Sigmoid colon (tissue), 7 donors: ENCODE data around the gene CD58. TPM values are rescaled to one million over a fixed set of nuclear protein-coding genes. Genes with fewer than 3 reads are reported as not detected.

ENCODE experiments used
- DNase-seq: peaks from one replicate; pipeline ENCODE4 v3.0.0-alpha.2; 2019
- H3K27ac ChIP-seq, 4 donors: fragments of 200-600 bp; sonication (generic); one replicate each; pipeline ENCODE4 v1.5.1; 2016 to 2019; ENCODE audit warnings: mild to moderate bottlenecking in 1 of 4
- H3K27me3 ChIP-seq, 3 donors: fragments of 200-600 bp; sonication (generic); one replicate each; pipeline ENCODE4 v1.5.1; 2019; ENCODE audit warnings: mild to moderate bottlenecking in 1 of 3
- H3K36me3 ChIP-seq, 4 donors: fragments of 200-600 bp; sonication (generic); one replicate each; pipeline ENCODE4 v1.5.1; 2016 to 2019
- H3K4me1 ChIP-seq, 4 donors: fragments of 200-600 bp; sonication (generic); one replicate each; pipeline ENCODE4 v1.5.1; 2017 to 2019
- H3K4me3 ChIP-seq, 4 donors: fragments of 200-600 bp; sonication (generic); one replicate each; pipeline ENCODE4 v1.5.1; 2017 to 2019; ENCODE audit warnings: mild to moderate bottlenecking in 2 of 4, moderate library complexity in 1 of 4
- H3K9me3 ChIP-seq, 4 donors: fragments of 200-600 bp in 3 of 4; sonication (generic) in 3 of 4; one replicate each; pipeline versions ENCODE4 v1.5.1 to v1.6.1; 2013 to 2019
- EP300 ChIP-seq, 4 donors: sonication (generic); formaldehyde crosslinking; IDR thresholded peaks; one replicate each; pipeline ENCODE4 v1.6.1; 2017; ENCODE audit warnings: antibody characterized with exemption in 4 of 4
- POLR2A ChIP-seq, 2 donors: fragments of 450-650 bp; IDR thresholded peaks; one replicate each; pipeline ENCODE4 v1.6.1; 2016; ENCODE audit warnings: antibody characterized with exemption in 2 of 2, mild to moderate bottlenecking in 2 of 2, moderate library complexity in 2 of 2
- POLR2AphosphoS5 ChIP-seq, 4 donors: sonication (generic); formaldehyde crosslinking; IDR thresholded peaks; one replicate each; pipeline ENCODE4 v1.6.1; 2017; ENCODE audit warnings: antibody characterized with exemption in 4 of 4
- WGBS, 2 donors: extraction: QIAGEN DNeasy Blood & Tissue Kit; methylation state at CpG; one replicate each; pipeline ENCODE4 v1.1.7; 2013; 5-methylcytosine and 5-hydroxymethylcytosine counted together
- intact Hi-C: fragments of 100-400 bp; cut with DNase I; formaldehyde crosslinking; loops from one replicate; pipeline ENCODE4 v1.15.1; 2023
- polyA plus RNA-seq, 3 donors: library from polyadenylated mRNA; stranded (reverse); fragments of 200-250 nt; gene quantifications; one replicate each; pipeline ENCODE4 v1.2.3, GENCODE V29; 2013
- total RNA-seq, 4 donors: library from RNA; depleted of rRNA; stranded (reverse); fragments of >200 nt; gene quantifications; one replicate each; pipeline ENCODE4 v1.1.0, GENCODE V29; 2016
- TF ChIP-seq, protein P1 (sequence below), 4 experiments: fragments of 450-650 bp in 3 of 4; fragments of 200-600 bp in 1 of 4; IDR thresholded peaks; one replicate each; pipeline ENCODE4 v1.5.1; 2016 to 2019; ENCODE audit warnings: antibody characterized with exemption in 4 of 4, mild to moderate bottlenecking in 3 of 4, moderate library complexity in 2 of 4
- donor health status: healthy with polysubstance abuse.
- donor health status: Bipolar disorder and iron deficiency.
- donor health status: healthy.

Gene CD58
- total and polyA plus RNA-seq, 7 donors: 8.4 to 36.6 (median 19.6) TPM

DNA sequence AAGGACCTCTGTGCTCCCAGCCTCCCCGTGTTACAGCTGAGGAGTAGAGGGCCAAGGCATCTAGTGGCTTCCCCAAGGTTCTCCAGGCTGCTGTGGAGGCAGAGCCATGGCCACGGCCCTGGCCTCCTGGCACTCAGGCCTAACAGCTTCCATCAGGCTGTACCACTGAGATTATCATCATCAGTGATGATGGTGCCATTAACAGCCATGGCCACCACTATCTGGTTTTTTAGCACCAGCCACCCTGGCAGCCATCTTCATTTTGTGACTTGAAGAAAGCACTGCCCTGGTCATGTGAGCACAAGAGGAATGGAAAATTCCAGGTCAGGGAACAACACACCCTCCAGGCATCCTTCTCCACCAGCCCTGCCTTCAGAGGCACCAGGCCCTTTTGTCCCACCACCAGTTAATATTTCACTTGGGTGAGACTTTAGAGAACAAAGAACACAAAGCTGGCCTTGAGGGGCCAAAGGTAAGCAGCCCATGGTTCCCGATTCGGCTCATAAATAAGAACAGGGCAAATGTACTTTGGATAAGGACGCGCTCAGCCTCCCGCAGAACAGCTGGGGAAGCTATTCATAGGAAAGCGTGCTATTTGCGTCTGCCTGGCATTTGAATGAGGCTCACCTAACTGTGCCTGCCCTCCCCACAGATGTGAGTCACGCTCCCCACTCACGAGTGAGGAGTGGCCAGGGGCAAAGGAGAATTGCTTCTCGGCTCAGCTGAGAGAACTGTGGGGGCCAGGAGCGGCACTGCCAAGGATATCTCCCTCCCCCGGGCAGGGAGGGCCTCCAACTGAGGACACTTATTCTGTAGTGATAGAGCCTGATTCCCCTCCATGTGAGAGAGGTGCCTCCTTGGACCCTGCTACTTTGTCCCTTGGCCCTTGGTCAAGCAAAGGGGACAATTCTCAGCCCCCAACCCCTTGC, 95.6 kb downstream of the CD58 start:
- no peaks in the 10 kb centered on the region for H3K4me1 ChIP-seq
- H3K27me3 ChIP-seq: no peaks in the 10 kb centered on the region
- no peak for TF ChIP-seq POLR2AphosphoS5 (IDR thresholded peaks at IDR 0.05)
- no peak for TF ChIP-seq EP300 (IDR thresholded peaks at IDR 0.05)
- TF ChIP-seq, protein P1, sequence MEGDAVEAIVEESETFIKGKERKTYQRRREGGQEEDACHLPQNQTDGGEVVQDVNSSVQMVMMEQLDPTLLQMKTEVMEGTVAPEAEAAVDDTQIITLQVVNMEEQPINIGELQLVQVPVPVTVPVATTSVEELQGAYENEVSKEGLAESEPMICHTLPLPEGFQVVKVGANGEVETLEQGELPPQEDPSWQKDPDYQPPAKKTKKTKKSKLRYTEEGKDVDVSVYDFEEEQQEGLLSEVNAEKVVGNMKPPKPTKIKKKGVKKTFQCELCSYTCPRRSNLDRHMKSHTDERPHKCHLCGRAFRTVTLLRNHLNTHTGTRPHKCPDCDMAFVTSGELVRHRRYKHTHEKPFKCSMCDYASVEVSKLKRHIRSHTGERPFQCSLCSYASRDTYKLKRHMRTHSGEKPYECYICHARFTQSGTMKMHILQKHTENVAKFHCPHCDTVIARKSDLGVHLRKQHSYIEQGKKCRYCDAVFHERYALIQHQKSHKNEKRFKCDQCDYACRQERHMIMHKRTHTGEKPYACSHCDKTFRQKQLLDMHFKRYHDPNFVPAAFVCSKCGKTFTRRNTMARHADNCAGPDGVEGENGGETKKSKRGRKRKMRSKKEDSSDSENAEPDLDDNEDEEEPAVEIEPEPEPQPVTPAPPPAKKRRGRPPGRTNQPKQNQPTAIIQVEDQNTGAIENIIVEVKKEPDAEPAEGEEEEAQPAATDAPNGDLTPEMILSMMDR (IDR thresholded peaks at IDR 0.05): no peak
- TF ChIP-seq POLR2A (IDR thresholded peaks at IDR 0.05): peak in 1 of 2 donors; percentile 18
- H3K4me3 ChIP-seq: no peak overlapping the region
- no peaks in the 10 kb centered on the region for H3K36me3 ChIP-seq
- H3K9me3 ChIP-seq: no peaks in the 10 kb centered on the region
- H3K27ac ChIP-seq: peak overlapping the region in 1 of 4 donors; percentile 8
- DNase-seq: no peak
- intact Hi-C loops: no loop called here
- WGBS, 2 donors: 23 to 75% methylated on average over 14 of the region's 14 CpGs

DNA sequence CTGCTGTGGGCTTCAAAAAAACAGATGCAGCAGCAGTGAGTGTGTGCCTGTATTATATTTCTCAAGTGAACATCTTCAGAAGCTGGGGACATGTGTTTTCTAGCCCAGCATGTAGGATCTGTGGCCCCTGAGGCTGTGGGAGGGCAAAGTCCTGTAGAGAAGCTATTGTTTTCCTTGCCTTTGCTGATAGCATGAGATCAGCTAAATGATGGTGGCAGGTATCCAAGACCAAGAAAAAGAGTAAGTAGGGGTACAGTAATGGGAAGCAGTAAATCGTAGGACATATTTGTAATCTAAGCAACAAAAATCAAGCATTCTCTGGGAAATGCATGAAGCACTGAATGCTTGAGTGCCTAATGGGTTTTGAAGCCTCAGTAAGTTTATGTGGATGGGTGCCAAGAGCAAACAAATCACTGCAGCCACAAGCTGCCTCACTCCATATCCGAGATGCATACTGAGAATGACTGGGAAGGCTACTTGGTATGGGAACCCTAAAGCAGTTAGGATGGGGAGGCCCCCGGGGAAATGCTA, 98.3 kb downstream of the CD58 start:
- intact Hi-C loops: no loop called here
- H3K27me3 ChIP-seq: no peaks in the 10 kb centered on the region
- H3K27ac ChIP-seq: no peak overlapping the region
- no peak overlapping the region for H3K4me3 ChIP-seq
- TF ChIP-seq POLR2A (IDR thresholded peaks at IDR 0.05) (no peak), POLR2AphosphoS5 (IDR thresholded peaks at IDR 0.05) (no peak), EP300 (IDR thresholded peaks at IDR 0.05) (no peak)
- TF ChIP-seq, protein P1 (IDR thresholded peaks at IDR 0.05): no peak
- WGBS, 2 donors: 6 to 52% methylated on average over 3 of the region's 3 CpGs
- no peaks in the 10 kb centered on the region for H3K4me1 ChIP-seq
- H3K9me3 ChIP-seq: no peaks in the 10 kb centered on the region
- H3K36me3 ChIP-seq: no peaks in the 10 kb centered on the region
- DNase-seq: no peak

DNA sequence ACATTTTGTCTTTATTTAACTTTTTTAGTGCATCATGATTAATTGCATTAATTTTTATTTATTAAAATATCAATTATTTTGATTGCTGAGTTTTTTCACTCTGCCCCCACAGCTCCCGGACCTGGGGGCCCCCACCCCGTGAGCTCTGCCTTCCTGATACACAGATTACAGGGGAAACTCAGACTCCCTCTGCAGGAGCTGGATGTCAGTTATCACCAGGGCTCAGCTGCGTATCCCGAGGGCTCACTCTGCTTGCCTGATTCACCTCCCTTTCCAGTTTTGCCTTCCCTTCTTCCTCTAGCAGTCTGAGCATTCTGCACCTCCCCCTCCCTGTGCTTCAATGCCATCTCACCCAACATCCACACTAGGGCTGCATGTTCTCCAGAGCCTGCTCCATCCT, 99.6 kb downstream of the CD58 start:
- intact Hi-C loops: no loop called here
- H3K36me3 ChIP-seq: no peaks in the 10 kb centered on the region
- no peak overlapping the region for H3K4me3 ChIP-seq
- TF ChIP-seq POLR2AphosphoS5 (IDR thresholded peaks at IDR 0.05) (no peak), POLR2A (IDR thresholded peaks at IDR 0.05) (no peak), EP300 (IDR thresholded peaks at IDR 0.05) (no peak)
- TF ChIP-seq, protein P1 (IDR thresholded peaks at IDR 0.05): no peak
- no peak for DNase-seq
- peaks cover 0 to 4% (median 0%) of the 10 kb centered on the region in 3 donors for H3K27me3 ChIP-seq
- 54 to 67% methylated on average over 4 of the region's 4 CpGs for WGBS, 2 donors
- H3K4me1 ChIP-seq: no peaks in the 10 kb centered on the region
- no peaks in the 10 kb centered on the region for H3K9me3 ChIP-seq
- H3K27ac ChIP-seq: no peak overlapping the region

DNA sequence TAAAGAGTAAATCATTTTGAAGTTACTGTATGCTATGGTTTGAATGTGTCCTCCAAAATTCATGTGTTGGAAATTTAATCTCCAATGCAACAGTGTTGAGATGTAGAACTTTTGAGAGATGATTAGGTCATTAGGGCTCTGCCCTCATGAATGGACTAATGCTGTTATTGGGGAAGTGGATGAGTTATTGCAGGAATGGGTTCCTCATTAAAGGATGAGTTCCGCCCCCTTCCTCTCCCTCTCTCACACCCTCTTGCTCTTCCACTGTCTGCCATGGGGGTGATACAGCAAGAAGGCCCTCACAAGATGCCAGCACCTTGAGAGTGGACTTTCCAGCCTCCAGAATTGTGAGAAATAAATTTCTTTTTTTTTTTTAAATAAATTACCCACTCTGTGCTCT, 100.2 kb downstream of the CD58 start:
- H3K27me3 ChIP-seq: peaks cover 0 to 8% (median 0%) of the 10 kb centered on the region in 3 donors
- intact Hi-C loops: no loop called here
- no peak overlapping the region for H3K27ac ChIP-seq
- no peak for TF ChIP-seq POLR2A (IDR thresholded peaks at IDR 0.05)
- TF ChIP-seq POLR2AphosphoS5 (IDR thresholded peaks at IDR 0.05): no peak
- TF ChIP-seq, protein P1 (IDR thresholded peaks at IDR 0.05): no peak
- no peak for TF ChIP-seq EP300 (IDR thresholded peaks at IDR 0.05)
- H3K9me3 ChIP-seq: no peaks in the 10 kb centered on the region
- no peaks in the 10 kb centered on the region for H3K4me1 ChIP-seq
- H3K4me3 ChIP-seq: no peak overlapping the region
- WGBS, 2 donors: 92 to 97% methylated on average over 1 of the region's 1 CpG
- H3K36me3 ChIP-seq: no peaks in the 10 kb centered on the region
- DNase-seq: no peak
